Thyroid gland (tissue), 4 donors: ENCODE results near the gene CTDSP2.
A peak's percentile ranks its signal among the peaks of the same experiment; 100 is the strongest.

Experiments
- POLR2A ChIP-seq, 2 donors: fragments of 450-650 bp; IDR thresholded peaks; one replicate each; pipeline ENCODE4 v1.6.1; 2017; ENCODE audit warnings: antibody characterized with exemption in 2 of 2, mild to moderate bottlenecking in 2 of 2, moderate library complexity in 1 of 2
- TF ChIP-seq, protein P1 (sequence below), 6 experiments: fragments of 200-600 bp in 3 of 6; fragments of 450-650 bp in 3 of 6; sonication (generic) in 3 of 6; IDR thresholded peaks; one replicate each; pipeline ENCODE4 v1.5.1; 2016 to 2019; ENCODE audit warnings: antibody characterized with exemption in 6 of 6, mild to moderate bottlenecking in 2 of 6, inconsistent platforms in 1 of 6, moderate library complexity in 1 of 6

DNA sequence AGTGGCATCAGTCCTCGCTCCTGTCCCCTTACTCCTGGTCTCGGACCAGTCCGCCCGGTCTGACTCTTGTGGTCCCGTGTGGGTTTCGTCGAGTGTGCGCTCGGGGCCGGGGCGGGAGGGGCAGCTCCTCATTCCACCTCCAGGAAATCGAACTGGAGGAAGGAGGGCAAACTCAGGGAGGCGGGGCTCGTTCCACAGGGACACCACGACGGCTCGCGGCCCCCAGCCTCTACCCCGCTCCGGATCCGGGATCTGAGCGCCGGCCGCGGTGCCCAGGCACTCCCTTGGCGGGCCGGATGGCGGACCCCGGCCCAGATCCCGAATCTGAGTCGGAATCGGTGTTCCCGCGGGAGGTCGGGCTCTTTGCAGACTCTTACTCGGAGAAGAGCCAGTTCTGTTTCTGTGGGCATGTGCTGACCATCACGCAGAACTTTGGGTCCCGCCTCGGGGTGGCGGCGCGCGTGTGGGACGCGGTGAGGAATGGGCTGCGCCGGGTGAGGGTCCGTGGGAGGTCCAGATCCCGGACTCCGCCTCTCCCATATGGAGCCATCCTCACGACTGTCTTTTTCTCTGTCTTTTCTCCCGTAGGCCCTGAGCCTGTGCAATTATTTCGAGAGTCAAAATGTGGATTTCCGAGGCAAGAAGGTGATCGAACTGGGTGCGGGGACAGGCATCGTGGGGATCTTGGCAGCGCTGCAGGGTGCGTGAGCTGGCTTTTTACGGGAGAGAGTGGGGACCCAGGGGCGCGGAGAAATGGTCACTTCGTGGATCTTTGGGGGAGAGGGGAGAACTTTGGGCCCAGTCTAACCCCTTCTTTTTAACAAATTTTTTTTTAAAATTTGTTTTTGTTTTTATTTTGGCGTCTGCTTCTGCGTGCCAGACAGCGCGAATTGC is 73.9 kb downstream of the CTDSP2 start, which contains the start of gene EEF1AKMT3:
- TF ChIP-seq, protein P1, sequence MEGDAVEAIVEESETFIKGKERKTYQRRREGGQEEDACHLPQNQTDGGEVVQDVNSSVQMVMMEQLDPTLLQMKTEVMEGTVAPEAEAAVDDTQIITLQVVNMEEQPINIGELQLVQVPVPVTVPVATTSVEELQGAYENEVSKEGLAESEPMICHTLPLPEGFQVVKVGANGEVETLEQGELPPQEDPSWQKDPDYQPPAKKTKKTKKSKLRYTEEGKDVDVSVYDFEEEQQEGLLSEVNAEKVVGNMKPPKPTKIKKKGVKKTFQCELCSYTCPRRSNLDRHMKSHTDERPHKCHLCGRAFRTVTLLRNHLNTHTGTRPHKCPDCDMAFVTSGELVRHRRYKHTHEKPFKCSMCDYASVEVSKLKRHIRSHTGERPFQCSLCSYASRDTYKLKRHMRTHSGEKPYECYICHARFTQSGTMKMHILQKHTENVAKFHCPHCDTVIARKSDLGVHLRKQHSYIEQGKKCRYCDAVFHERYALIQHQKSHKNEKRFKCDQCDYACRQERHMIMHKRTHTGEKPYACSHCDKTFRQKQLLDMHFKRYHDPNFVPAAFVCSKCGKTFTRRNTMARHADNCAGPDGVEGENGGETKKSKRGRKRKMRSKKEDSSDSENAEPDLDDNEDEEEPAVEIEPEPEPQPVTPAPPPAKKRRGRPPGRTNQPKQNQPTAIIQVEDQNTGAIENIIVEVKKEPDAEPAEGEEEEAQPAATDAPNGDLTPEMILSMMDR (IDR thresholded peaks at IDR 0.05), result peak in 1 of 6 experiments; percentile 11
- TF ChIP-seq POLR2A (IDR thresholded peaks at IDR 0.05), result no peak
